H4 (cell line): ENCODE data around the gene CCDC39. TPM values are rescaled to one million over a fixed set of nuclear protein-coding genes. Genes with fewer than 3 reads are reported as not detected.

Experiments used
- DNase-seq: peaks from one replicate; pipeline ENCODE4 v3.0.0-alpha.2; 2015; ENCODE audit warnings: low spot score
- total RNA-seq: library from RNA; depleted of rRNA; stranded (reverse); fragments of >200 nt; shearing (Covaris generic); gene quantifications from 2 replicates; pipeline ENCODE4 v1.2.3, GENCODE V29; 2014; rRNA removed

Gene CCDC39
- not detected in 2 replicates for total RNA-seq

GRCh38 chr3:180679178-180680096, at the start of gene CCDC39:
CCDC39 (minus strand) TSS chr3:180679489; CDS start chr3:180679380, 109 bp downstream.
- DNase-seq: peak; percentile 75

- no peak for DNase-seq
These were observed 40.7 kb upstream of the CCDC39 start for GRCh38 chr3:180720012-180720411.

- no peak for DNase-seq
These were observed 28.6 kb upstream of the CCDC39 start for GRCh38 chr3:180707896-180708295.

GRCh38 chr3:180705619-180706018, 26.3 kb upstream of the CCDC39 start:
- no peak for DNase-seq

GRCh38 chr3:180704532-180704931, 25.2 kb upstream of the CCDC39 start:
- no peak for DNase-seq

- DNase-seq: peak; percentile 31
These were observed 21.7 kb upstream of the CCDC39 start for GRCh38 chr3:180700941-180701340.

GRCh38 chr3:180698760-180699270, 19.5 kb upstream of the CCDC39 start:
- no peak for DNase-seq

- DNase-seq: no peak
These were observed 15.0 kb upstream of the CCDC39 start for GRCh38 chr3:180694321-180694720.

GRCh38 chr3:180693656-180694055, 14.4 kb upstream of the CCDC39 start:
- no peak for DNase-seq

GRCh38 chr3:180690061-180690460, 10.8 kb upstream of the CCDC39 start:
- DNase-seq: no peak

GRCh38 chr3:180684807-180685206, 5.5 kb upstream of the CCDC39 start:
- DNase-seq: no peak

- DNase-seq: no peak
These were observed 4.5 kb upstream of the CCDC39 start for GRCh38 chr3:180683816-180684215.

- peak; percentile 51 for DNase-seq
These were observed 775 bp upstream of the CCDC39 start for GRCh38 chr3:180680097-180680430.

GRCh38 chr3:180678231-180678630, 1.1 kb downstream of the CCDC39 start:
- no peak for DNase-seq

- no peak for DNase-seq
These were observed 17.8 kb downstream of the CCDC39 start for GRCh38 chr3:180661444-180661843.

GRCh38 chr3:180657094-180657493, 22.2 kb downstream of the CCDC39 start:
- DNase-seq: no peak

GRCh38 chr3:180656406-180656805, 22.9 kb downstream of the CCDC39 start:
- no peak for DNase-seq

- no peak for DNase-seq
These were observed 33.0 kb downstream of the CCDC39 start for GRCh38 chr3:180646187-180646790.

- DNase-seq: no peak
These were observed 38.3 kb downstream of the CCDC39 start for GRCh38 chr3:180640987-180641386.

- peak; percentile 8 for DNase-seq
These were observed 45.6 kb downstream of the CCDC39 start for GRCh38 chr3:180633722-180634121.

- DNase-seq: no peak
These were observed 48.0 kb downstream of the CCDC39 start for GRCh38 chr3:180631317-180631716.

- DNase-seq: no peak
These were observed 48.9 kb downstream of the CCDC39 start for GRCh38 chr3:180630371-180630770.

GRCh38 chr3:180626844-180627243, 52.4 kb downstream of the CCDC39 start:
- no peak for DNase-seq
